Activated CD4-positive, alpha-beta T cell treated with anti-CD3 and anti-CD28 coated beads for 1 hour (primary cell): ENCODE results near the gene MOV10L1.
"Not testable (repeated sequence)": the region's sequence is repeated elsewhere in the genome, so short reads cannot be mapped to it uniquely, and the experiment has no call there.

Experiments
- DNase-seq: peaks from one replicate; pipeline ENCODE4 v3.0.0-alpha.2; 2020

MOV10L1 gene

DNA sequence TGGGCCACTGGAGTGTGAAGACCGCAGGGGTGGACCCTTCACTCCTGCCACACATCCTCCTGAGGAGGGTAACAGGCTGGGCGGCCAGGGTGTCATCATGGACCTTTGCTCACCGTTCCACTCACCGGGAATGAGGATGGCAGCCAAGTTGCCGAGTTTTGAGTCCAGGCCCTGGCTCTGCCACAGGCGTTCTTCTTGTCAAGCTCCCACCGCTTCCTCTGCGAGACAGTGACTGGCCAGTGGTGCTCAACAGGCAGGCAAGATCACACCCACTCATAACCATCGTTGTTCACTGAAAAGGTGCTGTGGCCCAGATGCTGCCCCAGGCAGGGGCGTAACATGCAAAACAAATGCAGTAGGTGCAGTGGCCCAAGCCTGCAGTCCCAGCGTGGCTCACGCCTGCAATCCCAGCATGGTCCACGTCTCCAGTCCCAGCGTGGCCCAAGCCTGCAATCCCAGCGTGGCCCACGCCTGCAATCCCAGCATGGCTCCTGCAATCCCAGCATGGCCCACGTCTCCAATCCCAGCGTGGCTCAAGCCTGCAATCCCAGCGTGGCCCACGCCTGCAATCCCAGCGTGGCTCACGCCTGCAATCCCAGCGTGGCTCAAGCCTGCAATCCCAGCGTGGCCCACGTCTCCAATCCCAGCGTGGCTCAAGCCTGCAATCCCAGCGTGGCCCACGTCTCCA lies 75.8 kb downstream of the MOV10L1 start:
- DNase-seq, result no peak

DNA sequence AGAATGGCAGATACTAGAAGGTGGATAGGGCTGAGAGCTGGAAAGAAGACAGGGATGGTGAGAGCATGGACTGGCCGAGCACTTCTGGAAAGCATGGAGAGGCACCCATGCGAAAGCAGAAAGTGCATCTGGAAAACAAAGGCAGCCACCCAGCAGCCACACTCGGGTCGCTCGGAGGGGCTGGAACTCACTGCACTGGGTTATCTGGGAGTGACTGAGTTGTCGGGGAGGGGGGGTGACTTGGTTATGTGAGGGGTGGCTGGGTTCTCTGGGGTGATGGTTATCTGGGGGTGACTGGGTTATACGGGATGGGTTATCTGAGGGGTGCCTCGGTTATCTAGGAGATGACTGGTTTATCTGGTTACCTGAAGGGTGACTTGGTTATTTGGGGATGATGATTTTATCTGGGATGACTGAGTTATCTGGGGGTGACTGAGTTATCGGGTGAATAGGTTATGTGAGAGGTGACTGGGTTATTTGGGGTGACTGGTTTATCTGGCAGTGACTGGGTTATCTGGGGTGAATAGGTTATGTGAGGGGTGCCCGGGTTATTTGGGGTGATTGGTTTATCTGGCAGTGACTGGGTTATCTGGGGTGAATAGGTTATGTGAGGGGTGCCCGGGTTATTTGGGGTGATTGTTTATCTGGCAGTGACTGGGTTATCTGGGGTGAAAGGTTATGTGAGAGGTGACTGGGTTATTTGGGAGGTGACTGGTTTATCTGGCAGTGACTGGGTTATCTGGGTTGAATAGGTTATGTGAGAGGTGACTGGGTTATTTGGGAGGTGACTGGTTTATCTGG lies 78.1 kb downstream of the MOV10L1 start:
- no peak for DNase-seq

DNA sequence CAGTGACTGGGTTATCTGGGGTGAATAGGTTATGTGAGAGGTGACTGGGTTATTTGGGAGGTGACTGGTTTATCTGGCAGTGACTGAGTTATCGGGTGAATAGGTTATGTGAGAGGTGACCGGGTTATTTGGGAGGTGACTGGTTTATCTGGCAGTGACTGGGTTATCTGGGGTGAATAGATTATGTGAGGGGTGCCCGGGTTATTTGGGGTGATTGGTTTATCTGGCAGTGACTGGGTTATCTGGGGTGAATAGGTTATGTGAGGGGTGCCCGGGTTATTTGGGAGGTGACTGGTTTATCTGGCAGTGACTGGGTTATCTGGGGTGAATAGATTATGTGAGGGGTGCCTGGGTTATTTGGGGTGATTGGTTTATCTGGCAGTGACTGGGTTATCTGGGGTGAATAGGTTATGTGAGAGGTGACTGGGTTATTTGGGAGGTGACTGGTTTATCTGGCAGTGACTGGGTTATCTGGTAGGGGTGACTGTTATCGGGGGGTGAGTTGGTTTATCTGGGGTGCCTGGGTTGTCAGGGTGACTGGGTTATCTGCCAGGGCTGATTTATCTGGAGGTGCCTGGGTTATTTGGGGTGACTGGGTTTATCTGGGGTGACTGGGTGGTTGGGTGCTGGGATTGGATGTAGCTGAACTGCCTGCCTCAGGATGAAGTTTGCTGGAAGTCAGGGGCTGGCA lies 78.8 kb downstream of the MOV10L1 start:
- not testable (repeated sequence) for DNase-seq

DNA sequence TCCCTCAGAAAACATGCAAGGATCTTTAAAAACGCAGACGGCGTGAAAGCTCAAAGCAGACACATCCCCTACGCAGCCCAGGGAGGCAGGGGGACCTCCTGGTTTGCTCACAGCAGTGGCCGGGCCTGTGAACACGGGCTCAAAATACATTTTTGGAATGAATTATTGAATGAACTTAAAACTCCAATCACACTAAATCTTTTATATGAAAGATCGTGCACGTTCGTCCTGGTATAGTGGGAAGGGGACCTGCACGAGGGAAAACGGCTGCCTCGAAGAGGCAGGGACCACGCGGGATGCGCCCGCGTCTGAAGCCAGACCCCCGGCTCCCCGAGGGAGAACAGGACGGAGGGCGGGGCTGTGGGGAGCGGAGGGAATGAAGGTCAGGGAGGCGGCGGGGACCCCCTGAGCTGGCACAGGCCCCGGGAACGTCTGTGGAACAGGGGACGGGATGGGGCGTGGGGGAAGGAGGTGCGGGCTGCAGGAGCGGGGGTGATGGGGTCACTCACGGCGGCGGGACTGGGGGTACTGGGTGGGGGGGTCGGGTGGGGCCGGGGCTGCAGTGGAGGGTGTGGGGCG lies 79.5 kb downstream of the MOV10L1 start:
- DNase-seq, result no peak

DNA sequence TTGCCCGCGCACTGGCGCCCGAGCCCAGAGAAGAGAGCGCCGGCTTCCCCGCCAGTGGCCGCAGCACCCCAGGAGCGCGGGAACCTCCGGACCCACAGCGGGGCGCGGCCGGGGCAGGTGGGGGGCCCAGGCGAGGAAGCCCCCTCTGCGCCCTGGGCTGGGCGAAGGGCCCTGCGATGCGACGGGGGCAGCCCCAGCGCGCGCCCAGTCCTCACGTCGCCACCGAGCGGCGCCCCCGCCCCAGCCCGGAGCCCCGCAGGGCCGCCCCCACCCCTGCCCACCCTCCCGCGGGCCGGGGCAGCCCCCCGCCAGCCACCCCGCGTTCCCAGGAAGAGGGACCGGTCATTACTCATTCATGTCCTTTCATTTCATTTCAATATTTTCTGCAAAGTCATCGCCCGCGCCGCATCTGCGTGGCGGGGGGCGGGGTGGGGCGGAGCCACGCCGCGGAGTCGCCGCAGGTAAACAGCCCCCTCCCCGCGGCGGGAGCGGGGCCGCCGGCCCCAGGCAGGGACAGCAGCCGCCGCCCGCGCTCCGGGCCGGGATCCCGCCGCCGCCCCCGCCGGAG lies 80.1 kb downstream of the MOV10L1 start:
- no peak for DNase-seq

DNA sequence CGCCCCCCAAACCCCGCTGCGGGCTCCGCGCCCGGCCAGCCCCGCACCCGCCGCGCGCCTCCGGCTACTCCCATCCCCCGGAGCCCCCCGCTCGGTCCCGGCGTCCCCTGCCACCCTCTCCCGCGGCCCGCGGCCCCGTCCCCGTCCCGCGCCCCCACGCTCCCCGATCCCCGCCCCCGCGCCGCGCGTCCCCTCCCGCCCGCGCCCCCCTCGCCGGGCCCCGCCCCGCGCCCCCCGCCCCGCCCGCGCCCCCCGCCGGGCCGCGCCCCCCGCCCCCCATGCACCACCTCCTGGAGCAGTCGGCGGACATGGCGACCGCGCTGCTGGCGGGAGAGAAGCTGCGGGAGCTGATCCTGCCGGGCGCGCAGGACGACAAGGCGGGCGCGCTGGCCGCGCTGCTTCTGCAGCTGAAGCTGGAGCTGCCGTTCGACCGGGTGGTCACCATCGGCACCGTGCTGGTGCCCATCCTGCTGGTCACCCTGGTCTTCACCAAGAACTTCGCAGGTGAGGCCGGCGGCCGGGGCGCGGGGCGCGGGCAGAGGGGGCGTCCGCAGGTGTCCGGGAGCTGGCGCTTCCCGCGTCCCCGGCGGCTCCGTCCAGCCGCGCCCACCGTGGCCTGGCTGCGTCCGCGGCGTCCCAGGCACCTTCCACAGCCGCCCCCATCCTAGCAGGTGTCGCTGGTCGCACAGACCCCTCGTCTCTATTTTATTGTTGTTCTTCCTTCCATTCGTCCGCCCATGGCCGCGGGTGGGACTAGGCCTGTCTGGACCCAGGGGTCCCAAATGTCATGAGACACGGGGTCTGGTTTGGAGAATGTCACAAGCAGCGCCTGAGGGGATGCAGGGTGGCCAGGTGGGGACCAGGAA lies 80.9 kb downstream of the MOV10L1 start, which contains the start of gene PANX2:
TSS of gene PANX2 (plus strand) at position 279 of the 866 bp plus-strand sequence. CDS start at position 279, 0 bp downstream.
- DNase-seq, result no peak

DNA sequence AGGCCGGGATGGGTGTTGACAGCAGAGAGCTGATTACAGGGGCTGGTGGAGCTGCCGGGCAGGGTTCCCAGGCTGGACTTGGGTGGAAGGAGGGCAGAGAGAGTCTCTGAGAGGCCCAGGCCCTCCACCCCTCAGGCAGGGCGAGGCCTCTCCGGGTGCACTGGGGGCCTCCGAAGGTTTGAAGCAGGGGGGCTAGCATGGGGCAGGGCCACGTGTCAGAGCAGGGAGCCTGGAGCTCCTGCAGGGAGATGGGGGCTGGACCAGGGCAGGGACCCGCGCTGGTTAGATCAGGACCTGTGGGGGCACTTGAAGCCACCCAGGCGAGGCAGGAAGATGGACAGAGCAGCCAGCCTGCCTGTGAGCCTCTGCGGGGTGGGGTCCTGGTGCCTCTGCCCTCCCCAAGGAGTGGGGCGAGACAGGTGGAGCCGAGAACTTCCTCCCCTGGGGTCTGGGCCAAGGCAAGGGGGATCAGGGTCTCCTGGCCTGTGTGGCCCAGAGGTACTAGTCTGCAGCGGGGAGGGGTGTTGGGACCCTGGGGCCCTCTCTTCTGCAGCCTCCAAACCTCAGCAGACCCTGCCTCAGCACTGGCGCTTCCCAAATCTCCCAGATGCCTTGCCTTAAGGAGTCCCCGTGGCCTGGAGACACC lies 81.6 kb downstream of the MOV10L1 start:
- DNase-seq, result no peak

DNA sequence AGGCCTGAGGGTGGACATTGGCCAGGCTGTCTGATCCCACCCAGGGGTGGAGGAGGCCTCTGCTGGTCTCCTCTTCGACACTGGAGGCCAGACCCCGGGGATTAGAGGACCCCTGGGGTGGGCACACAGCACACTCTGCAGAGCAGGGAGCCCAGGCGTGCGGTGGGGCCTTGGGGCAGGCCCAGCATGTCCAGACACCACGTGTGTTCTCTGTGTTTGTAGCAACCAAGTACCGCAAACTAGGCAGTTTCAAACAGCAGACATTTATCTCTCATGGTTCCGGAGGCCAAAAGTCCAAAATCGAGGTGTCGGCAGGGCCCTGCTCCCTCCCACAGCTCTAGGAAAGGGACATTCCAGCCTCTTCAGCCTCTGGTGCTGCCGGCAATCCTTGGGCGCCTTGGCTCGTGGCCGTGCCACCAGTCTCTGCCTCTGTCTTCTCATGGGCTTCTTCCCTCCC lies 82.2 kb downstream of the MOV10L1 start:
- DNase-seq, result no peak

DNA sequence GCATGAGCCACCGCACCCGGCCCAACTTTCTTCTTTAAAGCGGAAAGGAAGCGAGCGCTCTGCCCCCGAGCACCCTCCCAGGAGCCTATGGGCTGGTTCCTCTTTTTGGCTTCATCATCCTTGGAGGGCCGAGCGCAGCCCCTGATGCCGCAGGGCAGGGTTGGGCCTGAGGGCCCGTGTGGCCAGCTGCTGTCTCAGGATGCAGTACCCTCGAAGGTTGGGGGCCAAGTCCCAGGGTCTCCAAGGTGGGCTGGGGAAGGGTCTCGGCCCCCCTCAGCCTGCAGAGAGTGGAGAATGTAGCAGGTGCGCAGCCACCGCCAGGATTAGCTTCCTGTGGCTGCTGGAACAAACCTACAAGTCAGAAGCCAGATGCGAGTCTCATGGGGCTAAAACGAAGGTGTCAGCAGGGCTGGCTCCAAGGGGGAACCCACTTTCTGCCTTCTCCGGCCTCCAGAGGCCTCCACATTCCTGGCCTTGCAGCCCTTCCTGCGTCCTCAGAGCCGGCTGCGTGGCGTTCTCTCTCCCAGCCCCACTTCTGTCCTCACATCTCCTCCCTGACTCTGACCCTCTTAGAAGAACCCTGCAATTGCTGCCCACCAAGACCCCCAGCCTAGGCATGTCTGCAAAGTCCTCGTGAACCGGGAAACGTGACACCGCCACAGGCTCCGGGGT lies 83.6 kb downstream of the MOV10L1 start:
- DNase-seq, result no peak

DNA sequence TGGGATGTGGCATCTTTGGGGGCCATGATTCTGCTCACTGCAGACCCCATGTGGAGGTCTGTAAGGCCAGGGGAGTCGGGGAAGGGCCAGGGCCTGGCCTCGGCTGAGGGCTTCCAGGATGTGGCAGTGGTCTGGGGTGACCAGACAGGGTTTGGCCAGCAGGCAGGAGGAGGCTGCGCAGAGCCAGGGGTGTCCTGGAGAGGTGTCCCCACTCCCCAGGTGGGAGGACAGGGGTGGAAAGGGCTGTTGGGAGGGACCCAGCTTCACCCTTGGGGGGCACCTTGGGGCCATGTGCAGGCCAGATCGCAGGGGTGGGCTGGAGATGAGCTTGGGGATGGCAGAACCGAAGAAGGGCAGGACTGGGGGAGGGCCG lies 84.2 kb downstream of the MOV10L1 start:
- no peak for DNase-seq

DNA sequence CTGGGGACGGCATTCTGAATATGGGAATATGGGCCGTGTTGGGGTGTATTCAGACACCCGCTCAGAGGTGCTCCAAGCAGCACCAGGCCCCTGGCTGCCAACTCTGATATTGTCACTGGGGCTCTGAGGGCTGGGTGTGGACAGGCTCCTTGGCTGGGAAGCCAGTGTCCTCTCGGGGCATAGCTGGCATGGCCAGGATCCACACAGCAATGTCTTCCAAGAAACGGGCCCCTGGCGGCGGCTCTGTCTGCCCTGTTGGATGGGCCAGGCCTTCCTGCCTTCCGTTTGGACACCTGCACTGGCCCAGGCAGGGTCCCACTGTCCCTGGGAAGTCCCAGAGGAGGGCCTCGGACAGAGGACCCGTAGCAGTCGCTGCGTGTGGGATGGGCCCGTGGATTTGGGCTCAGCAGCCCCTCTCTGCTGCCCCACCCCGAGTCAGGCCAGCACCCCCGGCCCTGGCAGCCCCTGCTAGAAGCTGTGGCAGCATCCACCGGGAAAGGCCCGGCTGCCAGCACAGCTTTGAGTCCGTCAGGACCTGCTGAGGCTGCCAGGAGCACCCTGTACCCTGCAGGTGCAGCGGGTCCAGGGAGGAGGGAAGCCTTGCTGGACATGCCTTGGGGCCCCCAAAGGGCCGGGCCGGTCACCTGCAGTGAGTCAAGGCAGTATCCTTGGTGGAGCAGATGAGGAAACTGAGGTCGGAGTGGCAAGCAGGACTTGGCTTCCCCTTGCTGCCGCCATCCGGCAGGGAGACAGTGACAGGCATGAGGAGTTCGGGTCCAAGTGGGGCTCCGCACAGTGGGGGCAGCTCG lies 84.8 kb downstream of the MOV10L1 start:
- DNase-seq, result no peak

DNA sequence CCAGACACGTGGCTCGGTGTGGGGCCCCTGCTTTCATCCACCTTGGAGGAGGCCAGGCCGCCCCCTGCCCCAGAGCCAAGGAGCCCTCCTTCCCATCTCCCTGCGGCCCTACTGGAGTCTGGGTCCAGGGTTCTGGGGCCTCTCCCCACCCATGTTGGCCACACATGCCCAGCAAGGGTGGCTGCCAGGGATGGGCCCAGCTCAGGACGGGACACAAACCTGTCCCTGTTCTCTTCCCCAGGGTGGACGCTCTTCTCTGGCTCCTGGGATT lies 85.3 kb downstream of the MOV10L1 start:
- no peak for DNase-seq

DNA sequence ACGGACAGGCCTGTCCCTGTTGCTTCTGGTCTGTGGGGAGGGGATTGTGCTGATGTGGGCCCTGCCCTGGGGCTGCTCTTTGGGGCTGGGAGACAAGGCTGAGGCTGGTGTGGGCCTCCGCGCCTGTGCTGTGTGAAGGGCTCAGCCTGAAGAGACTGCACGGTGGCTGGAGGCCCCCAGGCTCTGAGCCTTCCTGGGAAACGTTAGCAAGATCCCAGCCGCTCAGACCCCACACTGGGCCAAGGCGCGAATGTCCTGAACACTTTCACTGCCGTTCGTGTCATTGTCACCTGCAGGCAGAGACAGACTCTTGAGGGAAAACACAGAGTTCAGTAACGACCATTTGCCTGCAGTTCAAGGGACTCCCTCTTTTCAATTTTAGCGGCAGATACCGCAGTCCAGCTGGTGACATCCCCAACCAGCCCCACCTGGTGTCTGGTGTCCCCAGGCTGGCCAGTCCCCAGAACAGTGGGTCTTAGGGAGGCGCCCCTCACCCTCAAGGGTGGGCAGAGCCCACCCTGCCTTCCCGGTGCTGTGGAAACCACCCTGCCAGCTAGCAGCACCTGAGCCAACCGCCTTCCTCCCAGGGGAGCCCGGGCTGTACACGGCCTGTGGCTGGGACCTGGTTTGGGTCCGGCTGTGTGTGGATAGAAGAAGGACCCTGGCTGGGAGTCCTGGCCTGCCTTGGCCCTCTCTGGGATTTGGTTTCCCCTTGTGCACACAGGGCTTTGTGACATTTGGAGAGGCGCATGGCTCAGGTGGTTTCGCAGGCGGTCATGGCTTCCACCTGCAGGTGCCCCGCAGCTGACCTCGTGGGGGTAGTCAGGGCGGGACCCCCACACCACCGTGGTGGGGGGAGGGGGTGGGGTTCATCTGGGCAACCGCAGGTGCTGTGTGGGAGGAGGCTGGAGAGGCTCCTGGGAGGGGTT lies 86.4 kb downstream of the MOV10L1 start:
- DNase-seq, result no peak

DNA sequence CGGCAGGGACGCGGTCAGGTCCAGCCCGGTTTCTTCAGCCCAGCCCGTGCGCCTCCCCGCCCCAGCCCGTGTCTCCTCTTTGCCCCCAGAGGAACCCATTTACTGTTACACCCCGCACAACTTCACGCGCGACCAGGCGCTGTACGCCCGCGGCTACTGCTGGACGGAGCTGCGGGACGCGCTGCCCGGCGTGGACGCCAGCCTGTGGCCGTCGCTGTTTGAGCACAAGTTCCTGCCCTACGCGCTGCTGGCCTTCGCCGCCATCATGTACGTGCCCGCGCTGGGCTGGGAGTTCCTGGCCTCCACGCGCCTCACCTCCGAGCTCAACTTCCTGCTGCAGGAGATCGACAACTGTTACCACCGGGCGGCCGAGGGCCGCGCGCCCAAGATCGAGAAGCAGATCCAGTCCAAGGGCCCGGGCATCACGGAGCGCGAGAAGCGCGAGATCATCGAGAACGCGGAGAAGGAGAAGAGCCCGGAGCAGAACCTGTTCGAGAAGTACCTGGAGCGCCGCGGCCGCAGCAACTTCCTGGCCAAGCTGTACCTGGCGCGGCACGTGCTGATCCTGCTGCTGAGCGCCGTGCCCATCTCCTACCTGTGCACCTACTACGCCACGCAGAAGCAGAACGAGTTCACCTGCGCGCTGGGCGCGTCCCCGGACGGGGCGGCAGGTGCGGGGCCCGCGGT lies 87.2 kb downstream of the MOV10L1 start:
- DNase-seq, result no peak

DNA sequence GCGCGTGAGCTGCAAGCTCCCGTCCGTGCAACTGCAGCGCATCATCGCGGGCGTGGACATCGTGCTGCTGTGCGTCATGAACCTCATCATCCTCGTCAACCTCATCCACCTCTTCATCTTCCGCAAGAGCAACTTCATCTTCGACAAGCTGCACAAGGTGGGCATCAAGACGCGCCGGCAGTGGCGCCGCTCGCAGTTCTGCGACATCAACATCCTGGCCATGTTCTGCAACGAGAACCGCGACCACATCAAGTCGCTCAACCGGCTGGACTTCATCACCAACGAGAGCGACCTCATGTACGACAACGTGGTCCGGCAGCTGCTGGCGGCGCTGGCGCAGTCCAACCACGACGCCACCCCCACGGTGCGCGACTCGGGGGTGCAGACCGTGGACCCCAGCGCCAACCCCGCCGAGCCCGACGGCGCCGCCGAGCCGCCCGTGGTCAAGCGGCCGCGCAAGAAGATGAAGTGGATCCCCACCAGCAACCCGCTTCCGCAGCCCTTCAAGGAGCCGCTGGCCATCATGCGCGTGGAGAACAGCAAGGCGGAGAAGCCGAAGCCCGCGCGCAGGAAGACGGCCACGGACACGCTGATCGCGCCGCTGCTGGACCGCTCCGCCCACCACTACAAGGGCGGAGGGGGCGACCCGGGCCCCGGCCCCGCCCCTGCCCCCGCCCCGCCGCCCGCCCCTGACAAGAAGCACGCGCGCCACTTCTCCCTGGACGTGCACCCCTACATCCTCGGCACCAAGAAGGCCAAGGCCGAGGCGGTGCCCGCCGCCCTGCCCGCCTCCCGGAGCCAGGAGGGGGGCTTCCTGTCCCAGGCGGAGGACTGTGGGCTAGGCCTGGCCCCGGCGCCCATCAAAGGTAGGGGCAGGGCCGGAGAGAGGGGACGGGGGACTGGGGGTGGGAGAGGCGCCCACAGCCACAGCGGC lies 88.0 kb downstream of the MOV10L1 start:
- DNase-seq, result no peak

DNA sequence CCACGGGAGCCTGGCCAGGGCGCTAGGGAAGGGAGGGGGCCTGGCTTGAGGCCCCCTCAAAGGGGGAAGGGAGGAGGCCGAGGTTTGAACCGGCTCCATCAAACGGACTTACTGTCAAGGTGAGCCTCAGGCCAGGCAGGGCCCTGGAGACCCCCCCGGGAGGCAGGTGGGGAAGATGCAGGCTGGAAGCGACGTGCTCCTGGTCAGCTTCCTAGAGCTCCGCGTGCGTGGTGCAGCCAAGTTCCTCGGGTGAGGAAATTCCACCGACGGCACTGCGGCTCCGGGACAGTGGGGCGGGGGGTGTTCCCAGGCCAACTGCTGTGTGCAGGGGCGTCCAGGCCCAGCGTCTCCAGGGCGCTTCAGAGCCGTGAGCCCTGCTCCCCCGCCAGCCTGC lies 88.7 kb downstream of the MOV10L1 start:
- no peak for DNase-seq
